PC-9 (cell line): ENCODE data around the gene CACNA1H. TPM values are rescaled to one million over a fixed set of nuclear protein-coding genes. Genes with fewer than 3 reads are reported as not detected.

ENCODE experiments used
- BruUV-seq: library from RNA; stranded (reverse); fragments of 400-500 nt; replicated peaks from 2 replicates; lab custom pipeline; 2021; lab: Mats Ljungman, UMichigan
- CTCF ChIA-PET: fragments of 300-600 bp; sonication (Branson Sonifier 250); formaldehyde crosslinking; loops from one replicate; lab custom pipeline; 2022; ENCODE audit warnings: antibody characterized with exemption; lab: Charles Lee
- POLR2A ChIA-PET: fragments of 300-600 bp; sonication (Branson Sonifier 250); formaldehyde crosslinking; loops from one replicate; lab custom pipeline; 2022; ENCODE audit warnings: antibody characterized with exemption; ENCODE audit not compliant: unreplicated experiment; lab: Charles Lee
- DNase-seq, 2 experiments: peaks; one replicate each; pipeline versions ENCODE4 v3.0.0 to v3.0.0-alpha.2; 2015 to 2022; ENCODE audit warnings: mixed read lengths in 1 of 2
- H2AFZ ChIP-seq: fragments of 200-600 bp; sonication (generic); 2 replicates; pipeline ENCODE4 v1.8.1; 2017; ENCODE audit warnings: antibody characterized with exemption
- H3F3A ChIP-seq: fragments of 200-600 bp; sonication (generic); 2 replicates; pipeline ENCODE4 v1.8.1; 2017; ENCODE audit warnings: antibody characterized with exemption, mild to moderate bottlenecking, low read depth; ENCODE audit not compliant: insufficient read depth
- H3K27ac ChIP-seq: fragments of 200-600 bp; sonication (generic); 2 replicates; pipeline ENCODE4 v1.6.1; 2016; ENCODE audit warnings: mixed run types
- H3K27me3 ChIP-seq: fragments of 200-600 bp; sonication (generic); 2 replicates; pipeline ENCODE4 v1.6.1; 2016; ENCODE audit warnings: low read depth, mixed run types; ENCODE audit not compliant: insufficient read depth
- H3K36me3 ChIP-seq: fragments of 200-600 bp; sonication (generic); 2 replicates; pipeline ENCODE4 v1.6.1; 2016; ENCODE audit warnings: low read depth, mixed run types
- H3K4me1 ChIP-seq: fragments of 200-600 bp; sonication (generic); replicated peaks from 2 replicates; pipeline ENCODE4 v1.6.1; 2016; ENCODE audit warnings: mixed run types; ENCODE audit not compliant: insufficient read depth
- H3K4me2 ChIP-seq: fragments of 200-600 bp; sonication (generic); 2 replicates; pipeline ENCODE4 v1.6.1; 2017; ENCODE audit warnings: mixed run types
- H3K4me3 ChIP-seq: fragments of 200-600 bp; sonication (generic); 2 replicates; pipeline ENCODE4 v1.6.1; 2016; ENCODE audit warnings: mixed run types
- H3K79me2 ChIP-seq: fragments of 200-600 bp; sonication (generic); 2 replicates; pipeline ENCODE4 v1.6.1; 2017; ENCODE audit warnings: low read depth, mixed run types
- H3K9me2 ChIP-seq: fragments of 200-600 bp; sonication (generic); 2 replicates; pipeline ENCODE4 v1.8.1; 2017; ENCODE audit warnings: mild to moderate bottlenecking; ENCODE audit not compliant: insufficient read depth
- H3K9me3 ChIP-seq: fragments of 200-600 bp; sonication (generic); 2 replicates; pipeline ENCODE4 v1.8.1; 2016; ENCODE audit warnings: low read depth; ENCODE audit not compliant: insufficient read depth
- H4K20me1 ChIP-seq: fragments of 200-600 bp; sonication (generic); 2 replicates; pipeline ENCODE4 v1.8.1; 2017; ENCODE audit not compliant: insufficient read depth
- EZH2 ChIP-seq: fragments of 200-600 bp; sonication (generic); IDR thresholded peaks from 2 replicates; pipeline ENCODE4 v1.8.0; 2017; ENCODE audit warnings: antibody characterized with exemption, low read depth
- intact Hi-C: fragments of 100-400 bp; cut with micrococcal nuclease; formaldehyde crosslinking; loops from one replicate; pipeline ENCODE4 v1.10.0; 2022; ENCODE audit not compliant: unreplicated experiment
- total RNA-seq: library from RNA; stranded (reverse); gene quantifications from 2 replicates; pipeline ENCODE4 v1.2.3, GENCODE V29; 2021
- TF ChIP-seq, protein P1 (sequence below): fragments of 200-600 bp; sonication (generic); conservative IDR thresholded peaks from 2 replicates; pipeline ENCODE4 v1.6.1; 2017; ENCODE audit warnings: mixed run types, antibody characterized with exemption, mild to moderate bottlenecking, moderate library complexity

The CACNA1H gene
- total RNA-seq, 1 experiment from 2014 or later: not detected

GRCh38 chr16:1218061-1218929 is 65.4 kb downstream of the CACNA1H start:
- BruUV-seq: no TSS peak
- no peak overlapping the region for H2AFZ ChIP-seq

DNA sequence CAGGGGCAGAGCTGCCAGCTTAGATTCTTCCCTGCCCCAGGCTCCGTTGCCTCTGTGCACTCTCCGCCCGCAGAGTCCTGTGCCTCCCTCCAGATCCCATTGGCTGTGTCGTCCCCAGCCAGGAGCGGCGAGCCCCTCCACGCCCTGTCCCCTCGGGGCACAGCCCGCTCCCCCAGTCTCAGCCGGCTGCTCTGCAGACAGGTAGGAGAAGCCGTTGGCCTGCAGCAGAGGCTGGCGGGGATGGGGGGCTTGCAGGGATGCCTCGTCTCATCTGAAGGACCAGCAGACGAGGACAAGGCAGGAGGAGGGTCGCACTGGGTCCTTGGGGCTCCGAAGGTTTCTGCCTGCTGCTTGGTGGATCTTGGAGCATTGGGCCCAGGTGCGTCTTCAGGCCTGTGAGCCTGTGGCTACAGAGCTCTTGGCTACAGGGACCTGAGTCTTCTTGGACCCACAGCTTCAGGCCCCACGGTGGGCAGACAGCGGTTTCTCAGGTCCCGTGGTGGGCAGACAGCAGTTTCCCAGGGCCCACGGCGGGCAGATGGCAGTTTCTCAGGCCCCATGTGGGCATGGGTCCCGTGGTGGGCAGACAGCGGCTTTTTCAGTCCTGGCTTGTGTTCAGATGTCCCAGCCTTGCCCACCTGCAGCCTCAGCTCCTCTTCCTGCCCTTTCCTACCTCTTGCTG is 66.2 kb downstream of the CACNA1H start:
- Histone ChIP-seq H3K27ac (no peak overlapping the region), H3K27me3 (peaks cover 98% of the 10 kb centered on the region), H3K4me3 (no peak overlapping the region), H4K20me1 (no peaks in the 10 kb centered on the region), H3F3A (no peaks in the 10 kb centered on the region), H3K36me3 (no peaks in the 10 kb centered on the region), H2AFZ (no peak overlapping the region), H3K79me2 (no peaks in the 10 kb centered on the region), H3K4me2 (no peak overlapping the region), H3K9me2 (no peaks in the 10 kb centered on the region), H3K9me3 (no peaks in the 10 kb centered on the region), H3K4me1 (no peaks in the 10 kb centered on the region)
- BruUV-seq: no TSS peak
- ChIA-PET CTCF (no interaction called here), POLR2A (interaction anchor here (0.6 kb wide), 1 partner anchor 414 kb away, joined by 5 read pairs; no protein-coding TSS in a partner anchor)
- DNase-seq: peak in 1 of 2 experiments; percentile 5
- peak; percentile 66; the same call in 1 of the 2 replicates for TF ChIP-seq EZH2
- TF ChIP-seq, protein P1, sequence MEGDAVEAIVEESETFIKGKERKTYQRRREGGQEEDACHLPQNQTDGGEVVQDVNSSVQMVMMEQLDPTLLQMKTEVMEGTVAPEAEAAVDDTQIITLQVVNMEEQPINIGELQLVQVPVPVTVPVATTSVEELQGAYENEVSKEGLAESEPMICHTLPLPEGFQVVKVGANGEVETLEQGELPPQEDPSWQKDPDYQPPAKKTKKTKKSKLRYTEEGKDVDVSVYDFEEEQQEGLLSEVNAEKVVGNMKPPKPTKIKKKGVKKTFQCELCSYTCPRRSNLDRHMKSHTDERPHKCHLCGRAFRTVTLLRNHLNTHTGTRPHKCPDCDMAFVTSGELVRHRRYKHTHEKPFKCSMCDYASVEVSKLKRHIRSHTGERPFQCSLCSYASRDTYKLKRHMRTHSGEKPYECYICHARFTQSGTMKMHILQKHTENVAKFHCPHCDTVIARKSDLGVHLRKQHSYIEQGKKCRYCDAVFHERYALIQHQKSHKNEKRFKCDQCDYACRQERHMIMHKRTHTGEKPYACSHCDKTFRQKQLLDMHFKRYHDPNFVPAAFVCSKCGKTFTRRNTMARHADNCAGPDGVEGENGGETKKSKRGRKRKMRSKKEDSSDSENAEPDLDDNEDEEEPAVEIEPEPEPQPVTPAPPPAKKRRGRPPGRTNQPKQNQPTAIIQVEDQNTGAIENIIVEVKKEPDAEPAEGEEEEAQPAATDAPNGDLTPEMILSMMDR: no peak
- intact Hi-C loops: no loop called here

More at GRCh38 chr16:1218061-1218929, 65.4 kb downstream of the CACNA1H start:
- ChIA-PET CTCF (no interaction called here), POLR2A (no interaction called here)
- Histone ChIP-seq H3F3A (no peaks in the 10 kb centered on the region), H3K9me2 (no peaks in the 10 kb centered on the region), H3K27ac (no peak overlapping the region), H3K27me3 (peaks cover 98% of the 10 kb centered on the region), H3K4me1 (no peaks in the 10 kb centered on the region), H3K4me2 (no peak overlapping the region), H4K20me1 (no peaks in the 10 kb centered on the region), H3K9me3 (no peaks in the 10 kb centered on the region), H3K36me3 (no peaks in the 10 kb centered on the region), H3K4me3 (no peak overlapping the region), H3K79me2 (no peaks in the 10 kb centered on the region)
- intact Hi-C loops: no loop called here
- DNase-seq: peak in 1 of 2 experiments; percentile 22
- TF ChIP-seq EZH2: peak; percentile 85
- TF ChIP-seq, protein P1: no peak

GRCh38 chr16:1220098-1220728 is 67.3 kb downstream of the CACNA1H start:
- no peaks in the 10 kb centered on the region for H3K79me2 ChIP-seq
- no peak overlapping the region for H2AFZ ChIP-seq
- H3K27me3 ChIP-seq: peaks cover 91% of the 10 kb centered on the region
- no peaks in the 10 kb centered on the region for H3K9me3 ChIP-seq
- no peak overlapping the region for H3K4me3 ChIP-seq
- H3K27ac ChIP-seq: no peak overlapping the region
- ChIA-PET POLR2A (no interaction called here), CTCF (interaction anchor here (0.6 kb wide), 1 partner anchor 206 kb away, joined by 3 read pairs; no protein-coding TSS in a partner anchor)
- H3F3A ChIP-seq: no peaks in the 10 kb centered on the region
- H3K36me3 ChIP-seq: no peaks in the 10 kb centered on the region
- peak in 1 of 2 experiments; percentile 25 for DNase-seq
- TF ChIP-seq, protein P1: no peak
- no peak for TF ChIP-seq EZH2
- intact Hi-C loops: no loop called here
- no peaks in the 10 kb centered on the region for H4K20me1 ChIP-seq
- H3K9me2 ChIP-seq: no peaks in the 10 kb centered on the region
- no TSS peak for BruUV-seq
- H3K4me2 ChIP-seq: no peak overlapping the region
- no peaks in the 10 kb centered on the region for H3K4me1 ChIP-seq
